HG03565 (cell line): ENCODE measurements around the gene MYCBP2.
"Not testable (repeated sequence)": the region's sequence is repeated elsewhere in the genome, so short reads cannot be mapped to it uniquely, and the experiment has no call there.

Source experiments
- ATAC-seq: cut with Tn5 transposase; IDR thresholded peaks from one replicate; pipeline ENCODE4 v1.9.1; 2021; ENCODE audit warnings: mild to moderate bottlenecking, moderate library complexity; ENCODE audit not compliant: unreplicated experiment

Gene MYCBP2

GRCh38 chr13:77040835-77041234, 286.1 kb downstream of the MYCBP2 start:
- no peak for ATAC-seq

- ATAC-seq: no peak
Observed at GRCh38 chr13:77040076-77040475, 286.8 kb downstream of the MYCBP2 start.

- ATAC-seq: no peak
Observed at GRCh38 chr13:77038907-77039480, 287.9 kb downstream of the MYCBP2 start.

GRCh38 chr13:77036279-77036678, 290.6 kb downstream of the MYCBP2 start:
- no peak for ATAC-seq

- ATAC-seq: no peak
Observed at GRCh38 chr13:77034881-77035280, 292.0 kb downstream of the MYCBP2 start.

- ATAC-seq: no peak
Observed at GRCh38 chr13:77033717-77034302, 293.1 kb downstream of the MYCBP2 start.

- ATAC-seq: no peak
Observed at GRCh38 chr13:77031656-77032243, 295.1 kb downstream of the MYCBP2 start.

- ATAC-seq: no peak
Observed at GRCh38 chr13:77029436-77029835, 297.5 kb downstream of the MYCBP2 start.

- no peak for ATAC-seq
Observed at GRCh38 chr13:77028202-77028601, 298.7 kb downstream of the MYCBP2 start.

GRCh38 chr13:77026861-77027621, 299.9 kb downstream of the MYCBP2 start, which contains the start of gene FBXL3:
Gene FBXL3 (minus strand): TSS chr13:77027159. CDS start chr13:77021860, 5,299 bp downstream.
- peak; percentile 46 for ATAC-seq

GRCh38 chr13:77026255-77026860, 300.5 kb downstream of the MYCBP2 start:
- peak; percentile 35 for ATAC-seq

- no peak for ATAC-seq
Observed at GRCh38 chr13:77022341-77022740, 304.6 kb downstream of the MYCBP2 start.

GRCh38 chr13:77019756-77020155, 307.1 kb downstream of the MYCBP2 start:
- ATAC-seq: no peak

- ATAC-seq: no peak
Observed at GRCh38 chr13:77016888-77017623, 309.8 kb downstream of the MYCBP2 start.

GRCh38 chr13:77016251-77016812, 310.6 kb downstream of the MYCBP2 start:
- ATAC-seq: no peak

GRCh38 chr13:77014906-77015685, 311.8 kb downstream of the MYCBP2 start:
- ATAC-seq: no peak

- ATAC-seq: no peak
Observed at GRCh38 chr13:77013853-77014542, 312.9 kb downstream of the MYCBP2 start.

GRCh38 chr13:77009719-77010118, 317.2 kb downstream of the MYCBP2 start:
- ATAC-seq: not testable (repeated sequence)

- peak; percentile 63 for ATAC-seq
Observed at GRCh38 chr13:77009011-77009410, 317.9 kb downstream of the MYCBP2 start.
